GM21528 (cell line): ENCODE data around the gene FLRT2.

ENCODE experiments used
- ATAC-seq: cut with Tn5 transposase; IDR thresholded peaks from one replicate; pipeline ENCODE4 v1.9.1; 2021; ENCODE audit warnings: mild to moderate bottlenecking, moderate library complexity; ENCODE audit not compliant: unreplicated experiment, low FRiP score

FLRT2 gene

DNA sequence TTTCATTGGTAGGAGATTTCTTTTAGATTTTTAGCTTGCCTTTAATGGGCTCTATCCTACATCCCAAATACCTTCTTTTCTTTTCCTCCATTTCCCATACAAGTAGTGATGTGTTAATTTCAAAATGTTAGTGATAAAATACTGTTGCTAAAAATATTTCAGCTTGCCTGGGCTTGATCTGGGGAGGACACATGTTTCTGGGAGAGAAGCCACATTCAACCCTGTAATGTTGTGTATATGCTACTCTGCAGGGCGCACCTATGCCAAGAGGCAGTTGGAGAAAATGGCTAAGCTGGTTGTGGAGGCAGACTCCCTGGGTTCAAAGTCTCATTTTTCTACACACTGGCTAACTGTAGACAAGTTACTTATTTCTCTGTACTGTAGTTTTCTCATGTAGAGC lies 26.3 kb downstream of the FLRT2 start:
- no peak for ATAC-seq

GRCh38 chr14:85558505-85558904 lies 28.6 kb downstream of the FLRT2 start:
- ATAC-seq = no peak

GRCh38 chr14:85562630-85563029 lies 32.7 kb downstream of the FLRT2 start:
- no peak for ATAC-seq

DNA sequence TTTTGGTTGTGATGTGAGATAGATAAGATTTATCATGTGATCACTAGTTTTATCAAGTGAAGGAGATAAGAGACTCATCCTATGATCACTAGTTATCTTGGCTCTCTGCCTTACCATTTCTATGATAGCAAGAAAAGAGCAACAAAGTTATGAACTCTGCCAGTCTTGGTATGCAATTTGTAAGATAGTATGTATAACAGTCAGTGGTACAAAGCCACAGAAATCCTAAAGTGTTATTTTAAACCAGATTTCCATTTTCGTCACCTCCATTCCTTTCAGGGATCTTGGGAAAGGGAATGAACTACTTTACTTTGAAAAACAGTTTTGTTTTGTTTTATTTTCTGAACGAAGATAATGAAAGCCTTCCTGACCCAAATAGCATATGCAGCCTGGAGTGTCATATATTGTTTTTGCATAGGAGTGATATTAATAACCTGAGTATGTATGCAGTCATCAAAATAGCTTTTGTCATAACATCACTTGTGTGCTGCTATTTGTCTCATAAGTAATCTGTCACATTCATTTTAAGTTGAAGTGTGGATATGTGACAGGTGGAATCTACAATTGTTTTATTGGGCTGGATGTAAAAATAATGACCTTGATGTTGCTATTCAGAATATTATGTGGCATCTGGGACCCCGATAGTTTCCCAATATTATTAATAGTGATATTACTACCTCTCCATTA lies 35.0 kb downstream of the FLRT2 start:
- no peak for ATAC-seq

- ATAC-seq = no peak
These were observed 35.9 kb downstream of the FLRT2 start for GRCh38 chr14:85565862-85566296.

DNA sequence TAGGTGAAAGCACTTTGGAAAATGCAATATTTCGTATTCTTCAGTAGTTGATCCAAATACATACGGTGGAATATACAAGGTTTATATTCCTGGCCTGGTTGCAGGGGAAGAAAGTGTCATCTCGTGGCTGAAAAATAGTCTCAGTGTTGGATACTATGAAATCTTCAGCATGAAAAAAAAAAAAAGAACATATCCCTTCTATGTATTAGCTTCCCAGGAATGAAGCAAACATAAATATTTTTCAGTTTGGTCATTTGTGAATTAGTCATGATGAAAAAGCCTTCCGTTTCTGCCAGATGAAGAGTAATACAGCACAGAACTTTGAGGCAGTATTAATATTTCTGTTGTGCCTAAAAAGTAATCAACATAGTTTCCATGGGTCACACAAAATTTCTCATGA lies 36.7 kb downstream of the FLRT2 start:
- no peak for ATAC-seq

- ATAC-seq = no peak
These were observed 42.1 kb downstream of the FLRT2 start for GRCh38 chr14:85572011-85572410.

- ATAC-seq = no peak
These were observed 42.9 kb downstream of the FLRT2 start for GRCh38 chr14:85572845-85573244.

DNA sequence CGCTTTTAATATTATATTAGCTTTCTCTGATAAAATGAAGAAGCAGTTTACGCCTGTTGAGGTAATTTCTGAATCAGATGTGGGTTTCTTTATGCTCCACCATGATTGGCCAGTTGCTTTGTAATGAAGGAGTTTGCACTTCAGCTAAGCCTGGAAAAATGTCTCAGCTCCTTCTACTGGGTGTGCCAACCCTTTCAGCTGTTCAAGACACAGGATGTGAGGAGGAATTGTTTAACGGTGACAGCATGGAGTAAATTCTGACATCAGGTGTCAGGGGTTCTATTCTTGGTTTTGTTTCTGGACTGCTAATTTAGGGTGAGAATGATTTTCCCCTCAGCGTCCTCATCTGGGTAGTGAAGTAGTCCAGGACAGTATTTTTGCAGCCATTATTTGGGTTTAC lies 43.5 kb downstream of the FLRT2 start:
- ATAC-seq = no peak

DNA sequence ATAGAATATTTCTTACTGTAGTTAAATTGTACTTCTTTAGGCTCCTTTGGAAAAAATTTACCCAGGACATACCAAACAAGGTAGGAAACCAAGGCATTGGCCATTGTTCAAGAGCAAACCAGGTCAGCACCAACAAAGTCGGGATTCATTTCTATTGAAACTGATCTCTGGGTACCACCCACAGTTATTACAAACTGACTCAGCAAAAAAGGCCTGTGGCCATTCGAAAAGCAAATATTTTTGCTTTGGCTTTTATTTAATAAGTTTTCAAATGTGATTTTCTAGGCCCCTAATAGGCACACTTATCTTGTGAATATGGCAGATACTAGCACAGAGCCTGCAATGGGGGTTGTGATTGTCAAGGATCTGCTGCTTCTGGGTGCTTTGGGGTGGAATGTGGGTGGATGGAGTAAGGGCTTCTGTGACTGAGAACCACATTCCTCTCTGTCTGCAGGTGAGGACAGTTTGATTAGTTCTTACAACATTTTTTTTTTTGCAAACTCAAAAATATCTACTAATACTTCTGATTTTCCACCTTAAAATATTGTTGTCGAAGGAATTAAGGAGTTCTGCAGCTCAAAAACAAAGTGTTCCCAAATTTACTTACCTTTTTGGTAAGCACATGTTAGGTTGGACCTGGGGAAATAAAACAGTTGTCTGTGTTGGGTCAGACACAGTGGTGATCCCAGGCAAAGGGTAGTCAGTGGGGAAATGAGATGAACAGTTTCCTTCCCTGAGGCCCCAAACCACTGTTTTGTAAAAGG lies 45.1 kb downstream of the FLRT2 start:
- ATAC-seq = no peak

DNA sequence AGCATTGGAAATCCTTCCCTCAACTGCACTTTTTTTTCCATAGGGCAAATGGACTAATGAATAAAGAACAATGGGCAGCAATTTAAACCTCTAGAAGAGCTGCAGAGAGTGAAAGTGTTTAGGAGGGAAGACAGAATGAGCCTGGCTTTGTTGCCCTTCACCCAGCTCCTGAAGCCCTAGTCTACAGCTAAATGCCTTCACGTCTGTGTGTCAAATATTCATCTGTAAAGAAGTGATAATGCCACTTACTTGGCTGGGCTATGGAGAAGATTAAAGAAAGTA lies 45.6 kb downstream of the FLRT2 start:
- no peak for ATAC-seq

GRCh38 chr14:85576218-85576617 lies 46.3 kb downstream of the FLRT2 start:
- no peak for ATAC-seq

GRCh38 chr14:85576848-85577542 lies 47.1 kb downstream of the FLRT2 start:
- ATAC-seq = no peak

DNA sequence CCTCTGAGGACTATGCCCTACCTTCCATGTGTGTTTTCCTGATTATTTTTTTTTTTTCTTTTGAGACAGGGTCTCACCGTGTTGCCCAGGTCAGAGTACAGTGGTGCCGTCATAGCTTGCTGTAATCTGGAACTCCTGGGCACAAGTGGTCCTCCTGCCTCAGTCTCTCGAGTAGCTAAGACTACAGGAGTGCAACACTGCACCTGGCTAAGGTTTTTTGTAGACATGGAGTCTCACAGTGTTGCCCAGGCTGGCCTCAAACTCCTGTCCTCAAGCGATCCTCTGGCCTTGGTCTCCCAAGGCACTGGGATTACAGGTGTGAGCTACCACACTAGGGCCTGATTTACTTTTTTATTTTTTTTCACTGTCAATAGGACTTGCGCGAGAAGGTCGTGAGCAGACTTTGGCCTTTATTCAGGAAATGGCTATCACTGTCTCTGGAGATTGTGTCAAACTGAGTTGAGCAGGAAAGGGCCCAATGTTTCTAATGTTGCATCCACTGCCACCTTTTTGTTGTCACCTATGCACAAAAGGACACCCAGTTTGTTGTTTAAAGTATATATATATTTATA lies 47.7 kb downstream of the FLRT2 start:
- no peak for ATAC-seq

GRCh38 chr14:85578357-85578756 lies 48.4 kb downstream of the FLRT2 start:
- no peak for ATAC-seq

- ATAC-seq = no peak
These were observed 49.0 kb downstream of the FLRT2 start for GRCh38 chr14:85578930-85579329.

DNA sequence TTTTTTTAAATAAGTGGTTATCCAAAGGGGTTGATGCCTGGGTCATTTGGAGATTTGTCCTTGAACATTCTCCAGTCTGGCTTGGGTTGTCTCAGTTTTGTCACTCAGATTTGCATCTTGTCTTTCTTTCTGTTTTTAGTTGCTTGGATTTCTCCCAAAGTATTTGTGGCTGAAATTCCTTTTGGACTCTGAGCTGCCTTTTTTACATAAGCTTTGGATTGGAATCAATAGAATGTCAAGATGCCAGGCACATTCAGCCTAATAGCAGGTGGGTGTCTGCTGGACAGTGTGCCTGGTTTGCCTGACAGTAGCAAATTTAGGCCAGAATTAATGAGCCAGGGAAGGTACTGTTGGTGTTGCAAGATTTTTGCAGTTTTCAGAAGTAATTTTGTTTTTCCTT lies 50.0 kb downstream of the FLRT2 start:
- ATAC-seq = no peak

DNA sequence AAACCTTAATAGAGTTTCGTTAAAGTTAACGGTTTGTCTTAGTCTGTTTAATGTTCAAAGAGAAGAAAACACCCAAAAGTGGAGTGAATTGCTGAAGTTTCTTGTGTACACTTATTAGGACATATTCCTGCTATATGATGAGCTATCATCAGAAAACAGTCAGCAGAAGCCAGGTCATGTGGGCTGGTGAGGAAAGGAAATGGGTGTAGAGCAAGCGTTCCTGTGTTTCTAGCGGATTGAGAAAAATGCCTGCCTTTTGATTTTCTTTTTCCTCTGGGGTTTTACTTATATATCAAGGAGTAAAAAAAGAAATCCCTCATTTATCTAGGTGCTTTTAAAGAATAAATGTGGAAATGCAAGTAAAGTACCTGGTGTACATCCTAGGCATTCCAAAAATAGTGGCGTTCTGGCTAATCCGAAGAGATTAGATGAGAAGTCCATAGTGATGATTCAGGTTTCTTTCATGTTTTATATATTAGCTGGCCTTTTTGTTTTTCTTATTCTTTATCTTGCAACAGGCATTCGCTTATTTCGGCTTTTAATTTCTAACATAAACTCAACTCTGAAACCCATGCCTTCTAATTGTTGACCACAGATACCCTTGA lies 50.7 kb downstream of the FLRT2 start:
- ATAC-seq = no peak

DNA sequence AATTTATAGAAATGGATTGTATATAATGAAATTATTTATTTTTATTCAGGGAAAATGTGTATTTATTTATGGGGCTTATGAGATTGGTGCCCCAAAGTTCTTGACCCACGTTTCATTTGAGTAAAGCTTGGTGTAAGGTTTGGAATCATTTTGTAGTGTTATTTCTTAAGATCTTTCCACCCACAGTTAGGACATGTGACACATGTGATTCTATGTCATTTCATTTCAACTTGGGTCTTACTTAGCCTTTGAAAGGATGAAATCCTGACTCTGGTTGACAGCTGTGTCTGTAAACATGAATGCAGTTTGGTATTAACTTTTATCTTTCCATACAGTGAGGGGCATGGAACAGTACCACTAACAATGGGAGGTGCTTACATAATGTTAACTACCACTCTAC lies 51.7 kb downstream of the FLRT2 start:
- ATAC-seq = no peak

- no peak for ATAC-seq
These were observed 53.4 kb downstream of the FLRT2 start for GRCh38 chr14:85583380-85583779.

- no peak for ATAC-seq
These were observed 54.5 kb downstream of the FLRT2 start for GRCh38 chr14:85584481-85584880.
